HepG2 (cell line): ENCODE measurements around the gene GCNT3.

Experiments
- CBX5 ChIP-seq: sonication (generic); formaldehyde crosslinking; IDR thresholded peaks from 2 replicates; pipeline ENCODE4 v1.4.0; 2020; ENCODE audit warnings: missing genetic modification reagents, borderline replicate concordance
- JUND ChIP-seq: sonication (generic); formaldehyde crosslinking; IDR thresholded peaks from 2 replicates; pipeline ENCODE4 v1.8.0; 2022; ENCODE audit warnings: mild to moderate bottlenecking, missing genetic modification reagents
- MAFF ChIP-seq: IDR thresholded peaks from 2 replicates; pipeline ENCODE4 v1.6.1; 2011; ENCODE audit warnings: low read depth, low read length, improper control_type of control experiment
- MED8 ChIP-seq: sonication (generic); formaldehyde crosslinking; IDR thresholded peaks from 2 replicates; pipeline ENCODE4 v1.8.1; 2023; ENCODE audit warnings: mild to moderate bottlenecking, missing genetic modification reagents; ENCODE audit not compliant: insufficient replicate concordance
- NFATC3 ChIP-seq: sonication (generic); formaldehyde crosslinking; IDR thresholded peaks from 2 replicates; pipeline ENCODE4 v1.5.1; 2020; ENCODE audit warnings: mild to moderate bottlenecking, missing genetic modification reagents
- POLR2A ChIP-seq, 2 experiments: IDR thresholded peaks; 2 replicates each; pipeline ENCODE4 v1.6.1; 2011; ENCODE audit warnings: low read depth in 2 of 2, low read length in 2 of 2, mild to moderate bottlenecking in 1 of 2, moderate library complexity in 1 of 2; ENCODE audit not compliant: insufficient read depth in 1 of 2
- ZNF607 ChIP-seq: sonication (generic); formaldehyde crosslinking; IDR thresholded peaks from 2 replicates; pipeline ENCODE4 v1.5.1; 2020; ENCODE audit warnings: missing genetic modification reagents, mild to moderate bottlenecking, borderline replicate concordance
- TF ChIP-seq, protein P1 (sequence below): sonication (generic); formaldehyde crosslinking; IDR thresholded peaks from 2 replicates; pipeline ENCODE4 v1.5.0; 2020; ENCODE audit warnings: mild to moderate bottlenecking, missing genetic modification reagents, moderate library complexity
- TF ChIP-seq, protein P2 (sequence below), 2 experiments: IDR thresholded peaks; 2 replicates each; pipeline ENCODE4 v1.6.1; 2011 to 2012; ENCODE audit warnings: low read length in 2 of 2, borderline replicate concordance in 1 of 2, low read depth in 1 of 2, mild to moderate bottlenecking in 1 of 2, moderate library complexity in 1 of 2
- TF ChIP-seq, protein P3 (sequence below): sonication (generic); formaldehyde crosslinking; IDR thresholded peaks from 2 replicates; pipeline ENCODE4 v1.4.0; 2020; ENCODE audit warnings: missing genetic modification reagents
- TF ChIP-seq, protein P4 (sequence below): sonication (generic); formaldehyde crosslinking; IDR thresholded peaks from 2 replicates; pipeline ENCODE4 v1.5.0; 2020; ENCODE audit warnings: missing genetic modification reagents, mild to moderate bottlenecking, borderline replicate concordance

DNA sequence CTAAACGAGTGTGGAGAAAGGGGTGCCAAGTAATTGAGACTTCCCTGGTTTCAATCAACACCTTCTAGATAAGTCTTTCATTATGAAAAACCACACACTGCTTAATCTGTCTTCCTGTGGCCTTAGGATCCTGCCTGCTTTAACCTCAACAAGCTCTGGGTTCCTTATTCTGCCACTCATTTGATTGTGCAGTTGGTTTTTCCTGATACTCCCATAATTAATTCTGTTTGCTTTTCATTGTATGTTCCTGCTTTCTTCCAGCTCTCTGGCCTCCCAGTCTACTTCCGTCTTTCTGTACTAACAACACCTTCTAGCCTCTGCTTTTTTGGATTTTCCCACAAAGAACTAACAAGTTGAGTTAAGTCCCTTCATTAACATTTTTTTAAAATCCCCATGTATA lies 20.2 kb upstream of the GCNT3 start:
- TF ChIP-seq ZNF607 (CRISPR knock-in tag) (no peak), POLR2A (IDR thresholded peaks at IDR 0.05; ENCODE audit: insufficient read depth in 1 of 2, low read depth in 2 of 2, low read length in 2 of 2) (no peak), JUND (CRISPR knock-in tag) (no peak), NFATC3 (CRISPR knock-in tag) (no peak), CBX5 (CRISPR knock-in tag) (no peak), MAFF (no peak), MED8 (CRISPR knock-in tag) (no peak)
- TF ChIP-seq, protein P1, sequence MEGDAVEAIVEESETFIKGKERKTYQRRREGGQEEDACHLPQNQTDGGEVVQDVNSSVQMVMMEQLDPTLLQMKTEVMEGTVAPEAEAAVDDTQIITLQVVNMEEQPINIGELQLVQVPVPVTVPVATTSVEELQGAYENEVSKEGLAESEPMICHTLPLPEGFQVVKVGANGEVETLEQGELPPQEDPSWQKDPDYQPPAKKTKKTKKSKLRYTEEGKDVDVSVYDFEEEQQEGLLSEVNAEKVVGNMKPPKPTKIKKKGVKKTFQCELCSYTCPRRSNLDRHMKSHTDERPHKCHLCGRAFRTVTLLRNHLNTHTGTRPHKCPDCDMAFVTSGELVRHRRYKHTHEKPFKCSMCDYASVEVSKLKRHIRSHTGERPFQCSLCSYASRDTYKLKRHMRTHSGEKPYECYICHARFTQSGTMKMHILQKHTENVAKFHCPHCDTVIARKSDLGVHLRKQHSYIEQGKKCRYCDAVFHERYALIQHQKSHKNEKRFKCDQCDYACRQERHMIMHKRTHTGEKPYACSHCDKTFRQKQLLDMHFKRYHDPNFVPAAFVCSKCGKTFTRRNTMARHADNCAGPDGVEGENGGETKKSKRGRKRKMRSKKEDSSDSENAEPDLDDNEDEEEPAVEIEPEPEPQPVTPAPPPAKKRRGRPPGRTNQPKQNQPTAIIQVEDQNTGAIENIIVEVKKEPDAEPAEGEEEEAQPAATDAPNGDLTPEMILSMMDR (CRISPR knock-in tag) = no peak
- TF ChIP-seq, protein P2, sequence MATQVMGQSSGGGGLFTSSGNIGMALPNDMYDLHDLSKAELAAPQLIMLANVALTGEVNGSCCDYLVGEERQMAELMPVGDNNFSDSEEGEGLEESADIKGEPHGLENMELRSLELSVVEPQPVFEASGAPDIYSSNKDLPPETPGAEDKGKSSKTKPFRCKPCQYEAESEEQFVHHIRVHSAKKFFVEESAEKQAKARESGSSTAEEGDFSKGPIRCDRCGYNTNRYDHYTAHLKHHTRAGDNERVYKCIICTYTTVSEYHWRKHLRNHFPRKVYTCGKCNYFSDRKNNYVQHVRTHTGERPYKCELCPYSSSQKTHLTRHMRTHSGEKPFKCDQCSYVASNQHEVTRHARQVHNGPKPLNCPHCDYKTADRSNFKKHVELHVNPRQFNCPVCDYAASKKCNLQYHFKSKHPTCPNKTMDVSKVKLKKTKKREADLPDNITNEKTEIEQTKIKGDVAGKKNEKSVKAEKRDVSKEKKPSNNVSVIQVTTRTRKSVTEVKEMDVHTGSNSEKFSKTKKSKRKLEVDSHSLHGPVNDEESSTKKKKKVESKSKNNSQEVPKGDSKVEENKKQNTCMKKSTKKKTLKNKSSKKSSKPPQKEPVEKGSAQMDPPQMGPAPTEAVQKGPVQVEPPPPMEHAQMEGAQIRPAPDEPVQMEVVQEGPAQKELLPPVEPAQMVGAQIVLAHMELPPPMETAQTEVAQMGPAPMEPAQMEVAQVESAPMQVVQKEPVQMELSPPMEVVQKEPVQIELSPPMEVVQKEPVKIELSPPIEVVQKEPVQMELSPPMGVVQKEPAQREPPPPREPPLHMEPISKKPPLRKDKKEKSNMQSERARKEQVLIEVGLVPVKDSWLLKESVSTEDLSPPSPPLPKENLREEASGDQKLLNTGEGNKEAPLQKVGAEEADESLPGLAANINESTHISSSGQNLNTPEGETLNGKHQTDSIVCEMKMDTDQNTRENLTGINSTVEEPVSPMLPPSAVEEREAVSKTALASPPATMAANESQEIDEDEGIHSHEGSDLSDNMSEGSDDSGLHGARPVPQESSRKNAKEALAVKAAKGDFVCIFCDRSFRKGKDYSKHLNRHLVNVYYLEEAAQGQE (IDR thresholded peaks at IDR 0.05; ENCODE audit: borderline replicate concordance in 1 of 2, low read depth in 1 of 2, low read length in 2 of 2) = no peak
- TF ChIP-seq, protein P3, sequence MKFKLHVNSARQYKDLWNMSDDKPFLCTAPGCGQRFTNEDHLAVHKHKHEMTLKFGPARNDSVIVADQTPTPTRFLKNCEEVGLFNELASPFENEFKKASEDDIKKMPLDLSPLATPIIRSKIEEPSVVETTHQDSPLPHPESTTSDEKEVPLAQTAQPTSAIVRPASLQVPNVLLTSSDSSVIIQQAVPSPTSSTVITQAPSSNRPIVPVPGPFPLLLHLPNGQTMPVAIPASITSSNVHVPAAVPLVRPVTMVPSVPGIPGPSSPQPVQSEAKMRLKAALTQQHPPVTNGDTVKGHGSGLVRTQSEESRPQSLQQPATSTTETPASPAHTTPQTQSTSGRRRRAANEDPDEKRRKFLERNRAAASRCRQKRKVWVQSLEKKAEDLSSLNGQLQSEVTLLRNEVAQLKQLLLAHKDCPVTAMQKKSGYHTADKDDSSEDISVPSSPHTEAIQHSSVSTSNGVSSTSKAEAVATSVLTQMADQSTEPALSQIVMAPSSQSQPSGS = no peak
- TF ChIP-seq, protein P4, sequence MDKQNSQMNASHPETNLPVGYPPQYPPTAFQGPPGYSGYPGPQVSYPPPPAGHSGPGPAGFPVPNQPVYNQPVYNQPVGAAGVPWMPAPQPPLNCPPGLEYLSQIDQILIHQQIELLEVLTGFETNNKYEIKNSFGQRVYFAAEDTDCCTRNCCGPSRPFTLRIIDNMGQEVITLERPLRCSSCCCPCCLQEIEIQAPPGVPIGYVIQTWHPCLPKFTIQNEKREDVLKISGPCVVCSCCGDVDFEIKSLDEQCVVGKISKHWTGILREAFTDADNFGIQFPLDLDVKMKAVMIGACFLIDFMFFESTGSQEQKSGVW (CRISPR knock-in tag) = no peak
